CD4-positive, alpha-beta T cell (primary cell): Measurements from ENCODE around the gene ABI3. TPM values are rescaled to one million over a fixed set of nuclear protein-coding genes. Genes with fewer than 3 reads are reported as not detected.

Experiments used
- ATAC-seq: fragments of 200-7000 bp; cut with Tn5 transposase; one replicate; pipeline ENCODE4 v1.10.0; 2022; ENCODE audit warnings: mild to moderate bottlenecking; ENCODE audit not compliant: poor library complexity
- CTCF ChIA-PET: fragments of 350-600 bp; sonication (Branson Sonifier 250); formaldehyde crosslinking; loops from one replicate; lab custom pipeline; 2021; ENCODE audit warnings: antibody characterized with exemption, inconsistent platforms; lab: Charles Lee
- POLR2A ChIA-PET: fragments of 350-600 bp; sonication (Branson Sonifier 250); formaldehyde crosslinking; loops from one replicate; lab custom pipeline; 2021; ENCODE audit warnings: antibody characterized with exemption, inconsistent platforms; lab: Charles Lee
- DNase-seq, 14 experiments: peaks; one replicate each; pipeline ENCODE4 v3.0.0-alpha.2; 2013 to 2020; ENCODE audit warnings: mixed read lengths in 2 of 14
- H3K27ac ChIP-seq, 2 donors: one replicate each; pipeline versions ENCODE4 v1.5.1 to v1.7.0; 2013; ENCODE audit warnings: low read length in 2 of 2, low read depth in 1 of 2, mild to moderate bottlenecking in 1 of 2
- H3K27me3 ChIP-seq, 2 experiments: 1 replicate in 1 of 2; 2 replicates in 1 of 2; pipeline versions ENCODE4 v1.6.1 to v1.7.0; 2013; ENCODE audit warnings: low read length in 2 of 2, control low read depth in 1 of 2, mild to moderate bottlenecking in 1 of 2, moderate library complexity in 1 of 2; ENCODE audit not compliant: insufficient read depth in 2 of 2, control insufficient read depth in 1 of 2
- H3K36me3 ChIP-seq: one replicate; pipeline ENCODE4 v1.6.1; 2013; ENCODE audit warnings: low read length, control low read depth; ENCODE audit not compliant: insufficient read depth
- H3K4me1 ChIP-seq: one replicate; pipeline ENCODE4 v1.6.1; 2013; ENCODE audit warnings: low read length, control low read depth; ENCODE audit not compliant: insufficient read depth
- H3K4me3 ChIP-seq: one replicate; pipeline ENCODE4 v1.5.1; 2013; ENCODE audit warnings: mild to moderate bottlenecking, low read length, moderate library complexity
- H3K9me3 ChIP-seq, 2 experiments: 1 replicate in 1 of 2; 2 replicates in 1 of 2; pipeline versions ENCODE4 v1.6.1 to v1.7.0; 2013; ENCODE audit warnings: low read length in 2 of 2, mild to moderate bottlenecking in 2 of 2, control low read depth in 1 of 2, moderate library complexity in 1 of 2; ENCODE audit not compliant: control insufficient read depth in 1 of 2, insufficient read depth in 1 of 2
- H3K27ac Mint-ChIP-seq: one replicate; pipeline ENCODE4 v1.8.0; 2020; ENCODE audit warnings: mixed read lengths
- H3K27me3 Mint-ChIP-seq: one replicate; pipeline ENCODE4 v1.8.0; 2021; ENCODE audit warnings: mixed read lengths
- H3K36me3 Mint-ChIP-seq: one replicate; pipeline ENCODE4 v1.8.0; 2021; ENCODE audit warnings: low read depth, mixed read lengths
- H3K4me1 Mint-ChIP-seq: one replicate; pipeline ENCODE4 v1.8.0; 2021; ENCODE audit warnings: low read depth, mixed read lengths
- H3K4me3 Mint-ChIP-seq: one replicate; pipeline ENCODE4 v1.8.0; 2020; ENCODE audit warnings: mild to moderate bottlenecking, mixed read lengths
- H3K9me3 Mint-ChIP-seq: one replicate; pipeline ENCODE4 v1.8.0; 2020; ENCODE audit warnings: mixed read lengths
- intact Hi-C, 2 experiments: fragments of 100-400 bp; cut with DNase I in 1 of 2; cut with micrococcal nuclease in 1 of 2; formaldehyde crosslinking; loops; one replicate each; pipeline versions ENCODE4 v1.15.1 to v1.9.0; 2023 to 2025; cut with DNase I, micrococcal nuclease
- total RNA-seq, 174 experiments: library from RNA in 2 of 174; stranded (reverse) in 2 of 174; gene quantifications; one replicate each; pipeline ENCODE4 v1.2.3 and lab custom pipeline; 2021 to 2026
- TF ChIP-seq, protein P1 (sequence below): fragments of 200-600 bp; IDR thresholded peaks from one replicate; pipeline ENCODE4 v1.8.0; 2022; ENCODE audit warnings: antibody characterized with exemption, mild to moderate bottlenecking

ABI3 gene
- total RNA-seq, 2 experiments from 2014 or later, result 5.6 to 5.8 TPM

DNA sequence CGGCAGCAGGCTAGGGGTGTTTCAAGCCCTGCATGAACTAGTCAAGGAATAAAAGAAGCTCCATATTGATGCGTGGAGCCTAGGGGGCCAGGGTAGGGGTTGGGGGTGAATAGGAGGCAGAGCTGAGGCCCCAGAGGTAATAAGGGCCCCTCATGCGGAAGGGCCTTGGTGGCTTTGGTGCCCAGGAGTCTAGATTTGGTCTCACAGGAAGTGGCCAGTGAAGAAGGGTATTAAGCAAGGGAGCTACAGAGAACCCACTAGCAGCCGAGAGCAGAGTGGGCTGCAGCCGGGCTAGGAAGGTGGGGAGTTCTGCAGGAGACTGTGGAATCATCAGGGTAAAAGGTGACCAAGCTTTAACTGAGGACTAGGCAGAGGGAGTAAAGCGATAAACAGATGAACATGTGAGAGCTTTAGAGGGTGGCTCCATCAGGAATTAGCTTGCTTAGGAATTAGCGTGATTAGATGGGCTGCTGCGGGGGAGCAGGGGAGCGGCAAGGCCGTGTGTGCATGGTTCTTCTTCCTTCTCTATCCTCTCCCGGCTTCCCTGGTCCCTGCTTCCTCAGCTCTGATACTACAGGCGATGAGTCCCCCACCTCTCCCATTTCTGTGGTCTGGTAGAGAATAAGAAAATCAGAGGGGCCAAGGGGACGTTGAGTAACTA, 10.0 kb upstream of the ABI3 start:
- Mint-ChIP-seq H3K27ac (no peak overlapping the region), H3K4me1 (no peaks in the 10 kb centered on the region), H3K4me3 (no peak overlapping the region), H3K9me3 (no peaks in the 10 kb centered on the region), H3K36me3 (no peaks in the 10 kb centered on the region), H3K27me3 (no peaks in the 10 kb centered on the region)
- TF ChIP-seq, protein P1, sequence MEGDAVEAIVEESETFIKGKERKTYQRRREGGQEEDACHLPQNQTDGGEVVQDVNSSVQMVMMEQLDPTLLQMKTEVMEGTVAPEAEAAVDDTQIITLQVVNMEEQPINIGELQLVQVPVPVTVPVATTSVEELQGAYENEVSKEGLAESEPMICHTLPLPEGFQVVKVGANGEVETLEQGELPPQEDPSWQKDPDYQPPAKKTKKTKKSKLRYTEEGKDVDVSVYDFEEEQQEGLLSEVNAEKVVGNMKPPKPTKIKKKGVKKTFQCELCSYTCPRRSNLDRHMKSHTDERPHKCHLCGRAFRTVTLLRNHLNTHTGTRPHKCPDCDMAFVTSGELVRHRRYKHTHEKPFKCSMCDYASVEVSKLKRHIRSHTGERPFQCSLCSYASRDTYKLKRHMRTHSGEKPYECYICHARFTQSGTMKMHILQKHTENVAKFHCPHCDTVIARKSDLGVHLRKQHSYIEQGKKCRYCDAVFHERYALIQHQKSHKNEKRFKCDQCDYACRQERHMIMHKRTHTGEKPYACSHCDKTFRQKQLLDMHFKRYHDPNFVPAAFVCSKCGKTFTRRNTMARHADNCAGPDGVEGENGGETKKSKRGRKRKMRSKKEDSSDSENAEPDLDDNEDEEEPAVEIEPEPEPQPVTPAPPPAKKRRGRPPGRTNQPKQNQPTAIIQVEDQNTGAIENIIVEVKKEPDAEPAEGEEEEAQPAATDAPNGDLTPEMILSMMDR, result no peak
- Histone ChIP-seq H3K27me3 (no peaks in the 10 kb centered on the region), H3K9me3 (no peaks in the 10 kb centered on the region), H3K4me1 (peaks cover 3% of the 10 kb centered on the region), H3K36me3 (no peaks in the 10 kb centered on the region), H3K27ac (no peak overlapping the region), H3K4me3 (no peak overlapping the region)
- intact Hi-C loops, result no loop called here
- CTCF ChIA-PET, result no interaction called here
- ATAC-seq, result no peak
- no peak for DNase-seq
- POLR2A ChIA-PET, result interaction anchor here (0.7 to 1.5 kb wide), 7 partner anchors 8 to 26 kb away, joined by 3 to 6 read pairs (median 4); partner anchors contain the start of genes ABI3 and GNGT2

DNA sequence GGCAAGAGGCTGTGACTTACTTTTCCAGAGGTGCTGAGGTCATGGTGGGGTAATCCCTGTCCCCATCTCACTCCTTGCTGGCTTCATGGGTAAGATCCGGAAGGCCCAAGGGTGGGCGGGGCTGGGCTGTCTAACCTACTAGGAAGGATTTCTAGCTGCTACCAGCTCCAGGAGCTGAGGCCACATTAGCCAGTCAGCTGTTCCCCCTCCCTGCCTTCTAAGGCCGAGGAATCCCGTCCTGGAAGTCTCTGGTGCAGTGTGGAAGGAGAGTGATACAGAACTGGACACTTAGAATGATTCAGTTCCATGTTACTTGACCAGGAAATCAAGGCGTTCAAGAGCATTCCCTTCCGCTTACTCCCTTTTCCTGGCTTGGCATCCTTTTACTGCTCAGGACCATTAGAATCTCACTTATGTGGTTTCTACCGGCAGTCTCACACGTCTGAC, 9.0 kb upstream of the ABI3 start:
- no peak for DNase-seq
- Histone ChIP-seq H3K4me3 (no peak overlapping the region), H3K27me3 (no peaks in the 10 kb centered on the region), H3K27ac (no peak overlapping the region), H3K36me3 (peaks cover 2% of the 10 kb centered on the region), H3K4me1 (peaks cover 3% of the 10 kb centered on the region), H3K9me3 (no peaks in the 10 kb centered on the region)
- Mint-ChIP-seq H3K27ac (no peak overlapping the region), H3K9me3 (no peaks in the 10 kb centered on the region), H3K27me3 (no peaks in the 10 kb centered on the region), H3K4me1 (no peaks in the 10 kb centered on the region), H3K4me3 (no peak overlapping the region), H3K36me3 (no peaks in the 10 kb centered on the region)
- TF ChIP-seq, protein P1, result no peak
- intact Hi-C loops, result no loop called here
- ATAC-seq, result no peak
- ChIA-PET CTCF (no interaction called here), POLR2A (interaction anchor here (0.6 to 1.5 kb wide), 3 partner anchors 9 to 20 kb away, joined by 3 to 6 read pairs (median 4); no protein-coding TSS in a partner anchor)

DNA sequence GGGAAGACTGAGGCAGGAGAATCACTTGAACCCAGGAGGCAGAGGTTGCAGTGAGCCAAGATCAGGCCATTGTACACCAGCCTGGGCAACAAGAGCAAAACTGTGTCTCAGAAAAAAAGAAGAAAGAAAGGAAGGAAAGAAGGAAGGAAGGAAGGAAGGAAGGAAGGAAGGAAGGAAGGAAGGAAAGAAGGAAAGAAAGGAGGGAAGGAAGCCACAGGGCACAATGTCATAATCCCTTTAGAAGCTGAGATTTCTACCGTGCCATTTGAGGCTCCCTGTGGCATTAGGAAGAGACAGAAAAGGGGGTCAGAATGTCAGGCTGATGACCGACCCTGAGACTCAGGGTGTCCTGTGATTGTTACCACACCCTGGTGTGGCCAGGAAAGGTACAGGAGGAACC, 6.7 kb upstream of the ABI3 start:
- H3K9me3 ChIP-seq, result no peaks in the 10 kb centered on the region
- no peak overlapping the region for H3K4me3 Mint-ChIP-seq
- DNase-seq, result no peak
- H3K4me1 ChIP-seq, result peaks cover 19% of the 10 kb centered on the region
- no peak overlapping the region for H3K4me3 ChIP-seq
- CTCF ChIA-PET, result no interaction called here
- no peak overlapping the region for H3K27ac Mint-ChIP-seq
- peaks cover 3% of the 10 kb centered on the region for H3K36me3 ChIP-seq
- H3K4me1 Mint-ChIP-seq, result peaks cover 8% of the 10 kb centered on the region
- intact Hi-C loops, result no loop called here
- no peak overlapping the region for H3K27ac ChIP-seq
- H3K36me3 Mint-ChIP-seq, result no peaks in the 10 kb centered on the region
- H3K27me3 ChIP-seq, result no peaks in the 10 kb centered on the region
- TF ChIP-seq, protein P1, result no peak
- POLR2A ChIA-PET, result interaction anchor here (2.2 kb wide), 1 partner anchor 12 kb away, joined by 12 read pairs; no protein-coding TSS in a partner anchor
- ATAC-seq, result no peak
- no peaks in the 10 kb centered on the region for H3K27me3 Mint-ChIP-seq
- no peaks in the 10 kb centered on the region for H3K9me3 Mint-ChIP-seq
